Measurements from ENCODE around the gene IPO7.

The IPO7 gene

GRCh38 chr11:9493492-9493891, 109.0 kb downstream of the IPO7 start:
- no peak for DNase-seq (ENCODE audit: low spot score)

- DNase-seq (ENCODE audit: low spot score) = no peak
Observed at GRCh38 chr11:9494316-9494715, 109.9 kb downstream of the IPO7 start.

GRCh38 chr11:9495803-9496514, 111.5 kb downstream of the IPO7 start:
- DNase-seq (ENCODE audit: low spot score) = no peak
